Measurements from ENCODE around the gene RALGAPA2. TPM values are rescaled to one million over a fixed set of nuclear protein-coding genes. Genes with fewer than 3 reads are reported as not detected.

Gene RALGAPA2
- total RNA-seq, 1 donor from 2014 or later: 15.9 TPM

DNA sequence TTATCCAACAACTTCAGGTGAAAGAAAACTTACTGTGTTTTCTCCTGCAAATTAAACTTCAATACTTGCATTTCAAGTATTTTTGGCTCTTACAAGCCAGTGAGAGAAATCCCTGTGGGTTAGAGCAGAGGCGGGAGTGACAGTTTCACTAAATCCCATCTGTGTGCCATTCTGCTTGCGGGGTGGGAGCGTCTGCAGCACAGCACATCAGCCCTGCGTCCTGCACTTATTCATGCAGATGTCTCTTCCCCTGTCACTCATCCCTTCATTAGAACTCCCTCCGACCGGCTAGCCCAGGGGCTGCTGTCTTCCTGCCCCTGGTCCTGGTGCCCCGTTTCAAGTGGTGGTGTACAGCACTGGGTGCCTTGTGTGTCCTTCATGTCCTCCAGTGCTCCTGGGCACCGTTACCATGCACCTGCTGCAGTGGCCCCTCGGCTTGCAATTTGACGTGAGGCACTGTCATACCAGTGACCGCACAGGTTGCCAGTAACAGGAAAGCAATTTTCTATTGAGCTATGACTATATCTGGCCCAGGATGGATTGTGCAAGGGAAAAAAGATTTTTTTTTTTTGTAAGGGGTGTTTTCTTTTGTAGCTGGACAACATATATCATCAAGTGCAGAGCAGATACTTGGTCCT lies 285.1 kb downstream of the RALGAPA2 start:
- no peak for ATAC-seq

- no peak for ATAC-seq
Observed at GRCh38 chr20:20426655-20426907, 285.9 kb downstream of the RALGAPA2 start.

GRCh38 chr20:20425823-20426654 lies 286.4 kb downstream of the RALGAPA2 start:
- ATAC-seq: no peak

DNA sequence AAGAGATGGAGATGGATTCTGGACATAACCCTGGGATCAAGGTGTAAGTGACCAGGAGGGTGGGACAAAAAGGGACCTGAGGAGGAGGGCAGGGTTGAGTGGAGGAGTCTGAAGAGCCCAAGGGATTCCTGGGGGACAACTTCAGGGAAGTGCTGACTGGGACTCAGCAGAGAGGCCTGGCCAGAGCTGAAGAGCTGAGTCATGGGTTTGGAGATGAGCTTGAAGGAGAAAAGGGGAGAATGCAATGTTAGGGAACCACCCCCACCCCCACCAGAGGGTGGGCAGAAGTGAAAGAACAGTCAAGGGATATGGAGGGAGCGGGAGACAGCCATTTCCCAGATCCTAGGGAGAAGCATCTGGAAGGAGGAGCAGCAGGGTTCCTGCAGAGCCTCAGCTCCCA lies 289.3 kb downstream of the RALGAPA2 start:
- ATAC-seq: no peak

- no peak for ATAC-seq
Observed at GRCh38 chr20:20417876-20418676, 294.4 kb downstream of the RALGAPA2 start.

GRCh38 chr20:20415321-20415720 lies 297.1 kb downstream of the RALGAPA2 start:
- ATAC-seq: no peak

DNA sequence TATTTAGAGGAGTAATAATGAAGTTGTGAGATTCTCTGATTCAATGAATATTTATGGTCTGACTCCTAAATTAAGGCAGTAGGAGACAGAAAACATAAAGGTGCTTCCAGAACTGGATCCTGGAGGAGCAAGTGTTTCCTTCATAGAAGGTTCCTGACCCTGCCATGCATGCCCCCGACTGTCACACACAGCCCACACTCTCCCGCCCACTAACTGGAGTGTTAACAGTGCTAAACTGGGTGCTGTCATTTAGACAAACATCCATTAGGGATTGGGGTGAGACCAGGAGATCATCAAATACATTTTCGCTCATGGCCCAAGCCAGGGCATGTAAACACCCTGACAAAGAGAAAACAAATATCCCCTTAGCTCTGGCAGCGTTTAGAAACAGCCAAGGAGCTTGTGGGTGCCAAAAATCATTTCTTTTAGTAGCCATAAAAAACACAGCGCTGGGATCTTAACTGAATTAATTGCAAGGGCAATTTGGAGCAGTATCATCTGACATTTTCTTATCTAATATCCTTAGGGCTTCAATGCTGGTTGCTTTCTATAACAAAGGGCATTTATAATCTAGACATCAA lies 297.7 kb downstream of the RALGAPA2 start:
- ATAC-seq: no peak

DNA sequence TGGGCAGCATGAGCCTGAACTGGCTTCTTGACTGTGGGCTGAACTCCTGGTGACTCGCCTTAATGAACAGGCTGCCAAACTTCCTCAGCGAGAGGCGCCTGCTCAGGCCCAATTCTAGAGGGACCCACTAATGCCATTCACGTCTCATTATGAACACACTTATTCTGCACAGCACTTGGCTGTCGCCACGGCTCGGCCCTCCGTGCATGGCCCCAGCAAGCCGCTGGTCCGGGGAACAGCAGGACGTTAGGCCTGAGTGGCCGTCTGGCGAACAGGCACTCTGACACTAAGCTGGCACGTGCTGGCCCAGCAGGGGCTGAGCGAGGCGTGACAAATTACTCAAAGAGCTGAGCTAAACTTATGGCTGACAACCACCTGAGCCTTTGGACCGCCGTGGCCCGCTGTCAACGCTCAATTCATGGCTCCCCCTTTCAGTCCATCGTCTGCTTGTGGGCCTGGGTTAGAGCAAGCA lies 298.6 kb downstream of the RALGAPA2 start:
- ATAC-seq: no peak

DNA sequence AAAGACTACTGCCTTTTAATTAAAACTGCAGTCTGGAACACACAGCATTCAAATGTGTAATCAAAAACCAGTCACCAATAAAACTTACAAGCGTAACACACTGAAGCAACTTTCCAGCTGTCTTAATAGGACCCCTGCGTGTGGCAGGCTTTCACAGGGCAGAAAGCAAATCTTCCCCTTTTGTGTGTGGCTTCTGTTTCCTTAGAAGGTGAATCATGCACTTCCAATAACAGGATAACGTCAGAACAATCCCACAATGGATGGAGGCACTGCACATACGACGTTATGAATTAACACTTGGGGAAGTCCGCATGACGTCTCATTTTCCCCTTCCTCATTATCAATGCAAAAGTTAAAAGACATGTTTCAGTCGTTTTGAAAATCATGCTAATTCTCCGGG lies 299.7 kb downstream of the RALGAPA2 start:
- no peak for ATAC-seq

- no peak for ATAC-seq
Observed at GRCh38 chr20:20411836-20412235, 300.6 kb downstream of the RALGAPA2 start.

DNA sequence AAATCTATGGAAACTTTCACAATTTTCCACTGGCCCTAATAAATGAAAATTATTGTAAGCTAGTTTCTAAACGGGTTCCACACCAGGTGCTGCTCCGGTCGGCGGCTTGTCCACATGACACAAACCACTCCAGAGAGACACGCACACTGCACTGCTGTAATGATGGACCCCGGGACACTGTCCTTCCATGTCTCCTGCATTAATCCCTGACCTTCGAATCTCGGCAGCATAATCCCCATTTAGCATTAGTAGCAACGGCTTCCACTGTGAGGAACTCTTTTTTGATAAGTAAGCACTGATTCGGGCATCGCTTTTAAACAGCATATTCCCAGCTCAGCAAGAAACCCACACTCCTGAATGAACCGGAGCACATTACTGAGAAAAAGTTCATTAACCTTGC lies 301.0 kb downstream of the RALGAPA2 start:
- no peak for ATAC-seq

GRCh38 chr20:20410678-20411077 lies 301.8 kb downstream of the RALGAPA2 start:
- ATAC-seq: no peak

GRCh38 chr20:20409331-20409730 lies 303.1 kb downstream of the RALGAPA2 start:
- ATAC-seq: no peak

DNA sequence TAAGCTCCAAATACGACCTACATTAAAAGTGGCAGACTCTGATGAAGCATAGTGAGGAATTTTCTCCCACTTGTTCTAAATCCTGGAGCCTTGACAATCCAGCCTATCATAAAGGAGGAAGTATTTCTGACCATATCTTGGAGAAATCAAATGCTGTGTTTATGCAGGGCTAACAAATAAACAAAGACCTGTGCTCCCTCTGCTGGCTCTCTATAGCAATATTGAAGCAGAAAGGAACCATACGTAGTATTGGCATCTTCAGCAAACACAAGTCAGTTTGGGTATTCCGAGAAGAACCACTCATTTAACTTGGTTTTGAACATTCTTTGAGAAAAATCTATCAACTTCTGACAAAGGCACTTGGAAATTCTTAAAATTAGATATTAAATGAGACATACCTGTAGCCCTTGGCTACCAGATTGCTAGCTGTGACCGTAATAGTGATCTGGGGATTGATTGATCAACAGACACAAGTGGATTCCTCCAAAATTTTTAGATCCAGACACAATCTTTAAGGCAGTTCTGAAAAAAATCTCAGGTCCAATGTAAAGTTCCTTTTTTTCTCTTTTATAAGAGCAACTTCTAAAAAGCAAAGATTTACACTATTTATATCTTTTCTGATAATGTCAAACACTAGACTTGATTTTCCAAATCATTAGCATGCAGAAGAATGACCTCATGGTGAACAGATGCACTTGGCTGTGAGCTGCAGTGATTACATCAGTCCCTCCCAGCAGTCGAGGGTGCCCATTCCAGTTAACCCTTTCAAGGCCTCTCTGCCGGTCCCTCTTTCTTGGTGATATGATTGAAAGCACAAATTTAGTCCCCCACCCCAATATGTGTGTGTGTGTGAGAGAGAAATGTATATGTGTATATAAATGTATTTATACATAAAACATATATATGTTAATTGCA lies 304.3 kb downstream of the RALGAPA2 start:
- ATAC-seq: no peak

DNA sequence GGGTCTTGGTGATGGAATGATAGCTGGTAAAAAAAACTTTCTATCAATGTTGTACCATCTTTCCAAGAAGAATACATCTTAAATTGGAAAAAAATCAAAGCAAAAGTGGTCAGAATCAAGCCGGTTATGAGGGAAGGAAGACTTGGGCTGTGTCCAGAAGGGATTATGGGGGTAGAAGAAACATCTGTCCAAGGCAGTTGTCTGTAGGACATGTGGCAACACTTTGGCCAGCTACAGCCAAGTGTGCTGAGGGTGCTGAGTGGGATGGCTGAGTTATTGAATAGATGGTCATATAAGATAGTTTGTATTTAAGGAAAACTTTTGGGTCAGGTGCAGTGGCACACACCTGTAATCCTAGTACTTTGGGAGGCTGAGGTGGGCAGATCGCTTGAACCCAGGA lies 306.1 kb downstream of the RALGAPA2 start:
- no peak for ATAC-seq

DNA sequence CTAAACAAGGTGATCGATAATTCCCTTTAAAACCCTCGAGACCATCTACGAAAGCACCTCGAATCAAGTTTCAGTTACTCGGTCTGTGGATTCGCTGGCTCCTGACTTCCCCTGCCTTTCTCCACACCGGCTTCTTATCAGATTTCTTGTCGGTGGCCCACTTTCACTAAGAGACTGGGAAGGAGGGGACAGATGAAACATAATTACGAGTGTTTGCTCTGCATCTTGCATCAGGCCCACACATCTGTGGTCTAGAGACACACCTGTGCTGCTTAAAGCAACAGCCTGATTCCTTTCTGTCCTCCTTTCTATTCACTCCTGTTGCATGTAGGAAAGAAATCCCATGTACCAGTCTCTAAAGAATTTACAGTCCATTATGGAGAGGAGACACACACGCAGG lies 306.8 kb downstream of the RALGAPA2 start:
- no peak for ATAC-seq

- no peak for ATAC-seq
Observed at GRCh38 chr20:20404633-20405032, 307.8 kb downstream of the RALGAPA2 start.

GRCh38 chr20:20401991-20402390 lies 310.5 kb downstream of the RALGAPA2 start:
- no peak for ATAC-seq

- ATAC-seq: no peak
Observed at GRCh38 chr20:20399531-20400500, 312.6 kb downstream of the RALGAPA2 start.

GRCh38 chr20:20398123-20398522 lies 314.3 kb downstream of the RALGAPA2 start:
- ATAC-seq: no peak

- ATAC-seq: no peak
Observed at GRCh38 chr20:20396794-20397193, 315.6 kb downstream of the RALGAPA2 start.
